Fibroblast of upper back skin (primary cell): Measurements from ENCODE around the gene ANKHD1.

ENCODE experiments used
- DNase-seq: peaks from one replicate; pipeline ENCODE4 v3.0.0-alpha.2; 2013

Gene ANKHD1, protein sequence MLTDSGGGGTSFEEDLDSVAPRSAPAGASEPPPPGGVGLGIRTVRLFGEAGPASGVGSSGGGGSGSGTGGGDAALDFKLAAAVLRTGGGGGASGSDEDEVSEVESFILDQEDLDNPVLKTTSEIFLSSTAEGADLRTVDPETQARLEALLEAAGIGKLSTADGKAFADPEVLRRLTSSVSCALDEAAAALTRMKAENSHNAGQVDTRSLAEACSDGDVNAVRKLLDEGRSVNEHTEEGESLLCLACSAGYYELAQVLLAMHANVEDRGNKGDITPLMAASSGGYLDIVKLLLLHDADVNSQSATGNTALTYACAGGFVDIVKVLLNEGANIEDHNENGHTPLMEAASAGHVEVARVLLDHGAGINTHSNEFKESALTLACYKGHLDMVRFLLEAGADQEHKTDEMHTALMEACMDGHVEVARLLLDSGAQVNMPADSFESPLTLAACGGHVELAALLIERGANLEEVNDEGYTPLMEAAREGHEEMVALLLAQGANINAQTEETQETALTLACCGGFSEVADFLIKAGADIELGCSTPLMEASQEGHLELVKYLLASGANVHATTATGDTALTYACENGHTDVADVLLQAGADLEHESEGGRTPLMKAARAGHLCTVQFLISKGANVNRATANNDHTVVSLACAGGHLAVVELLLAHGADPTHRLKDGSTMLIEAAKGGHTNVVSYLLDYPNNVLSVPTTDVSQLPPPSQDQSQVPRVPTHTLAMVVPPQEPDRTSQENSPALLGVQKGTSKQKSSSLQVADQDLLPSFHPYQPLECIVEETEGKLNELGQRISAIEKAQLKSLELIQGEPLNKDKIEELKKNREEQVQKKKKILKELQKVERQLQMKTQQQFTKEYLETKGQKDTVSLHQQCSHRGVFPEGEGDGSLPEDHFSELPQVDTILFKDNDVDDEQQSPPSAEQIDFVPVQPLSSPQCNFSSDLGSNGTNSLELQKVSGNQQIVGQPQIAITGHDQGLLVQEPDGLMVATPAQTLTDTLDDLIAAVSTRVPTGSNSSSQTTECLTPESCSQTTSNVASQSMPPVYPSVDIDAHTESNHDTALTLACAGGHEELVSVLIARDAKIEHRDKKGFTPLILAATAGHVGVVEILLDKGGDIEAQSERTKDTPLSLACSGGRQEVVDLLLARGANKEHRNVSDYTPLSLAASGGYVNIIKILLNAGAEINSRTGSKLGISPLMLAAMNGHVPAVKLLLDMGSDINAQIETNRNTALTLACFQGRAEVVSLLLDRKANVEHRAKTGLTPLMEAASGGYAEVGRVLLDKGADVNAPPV (N-terminal part only)

DNA sequence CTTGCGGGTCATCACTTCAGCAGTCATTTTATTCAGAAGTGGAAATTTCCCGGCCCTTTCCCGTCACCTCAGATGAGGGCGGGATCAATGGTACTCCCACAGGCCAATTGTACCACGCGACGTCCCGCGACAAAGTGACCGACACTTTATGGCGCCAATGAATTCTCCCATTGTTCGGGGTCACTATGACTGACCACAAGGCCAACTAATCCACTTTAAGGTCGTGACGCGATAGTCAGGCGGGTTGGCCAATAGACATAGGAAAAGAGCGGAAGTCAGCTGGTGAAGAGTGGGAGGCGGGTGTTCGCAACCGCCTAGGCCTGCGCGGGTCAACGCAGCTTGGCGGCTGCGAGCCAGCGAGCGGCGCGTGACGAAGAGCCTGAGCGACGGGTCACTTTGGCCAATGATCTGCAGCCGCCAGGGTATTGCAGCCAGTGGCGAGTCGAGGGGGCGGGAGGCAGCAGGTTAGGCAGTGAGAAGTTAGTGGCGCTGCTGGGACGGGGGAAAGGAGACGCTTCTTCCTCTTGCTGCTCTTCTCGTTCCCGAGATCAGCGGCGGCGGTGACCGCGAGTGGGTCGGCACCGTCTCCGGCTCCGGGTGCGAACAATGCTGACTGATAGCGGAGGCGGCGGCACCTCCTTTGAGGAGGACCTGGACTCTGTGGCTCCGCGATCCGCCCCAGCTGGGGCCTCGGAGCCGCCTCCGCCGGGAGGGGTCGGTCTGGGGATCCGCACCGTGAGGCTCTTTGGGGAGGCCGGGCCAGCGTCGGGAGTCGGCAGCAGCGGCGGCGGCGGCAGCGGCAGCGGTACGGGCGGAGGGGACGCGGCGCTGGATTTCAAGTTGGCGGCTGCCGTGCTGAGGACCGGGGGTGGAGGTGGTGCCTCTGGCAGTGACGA lies at the start of gene ANKHD1:
ANKHD1 (plus strand) TSS at position 472 of the 896 bp plus-strand sequence; CDS start at position 607, 135 bp downstream.
- DNase-seq: peak; percentile 100

DNA sequence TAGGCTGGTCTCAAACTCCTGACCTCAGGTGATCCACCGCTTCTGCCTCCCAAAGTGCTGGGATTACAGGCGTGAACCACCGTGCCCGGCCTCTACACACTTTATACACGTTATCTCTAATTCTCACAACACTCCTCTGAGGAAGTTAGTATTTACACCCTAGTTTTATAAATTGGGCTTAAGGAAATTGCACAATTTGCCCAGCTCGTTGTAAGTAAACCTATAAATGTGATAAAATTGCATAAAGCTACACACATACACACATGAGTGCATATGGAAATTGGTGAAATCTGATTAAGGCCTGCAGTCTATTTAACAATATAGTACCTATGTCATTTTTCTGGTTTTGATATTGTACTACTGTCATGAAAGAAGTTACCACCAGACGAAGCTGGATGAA lies 46.1 kb upstream of the ANKHD1 start:
- no peak for DNase-seq

DNA sequence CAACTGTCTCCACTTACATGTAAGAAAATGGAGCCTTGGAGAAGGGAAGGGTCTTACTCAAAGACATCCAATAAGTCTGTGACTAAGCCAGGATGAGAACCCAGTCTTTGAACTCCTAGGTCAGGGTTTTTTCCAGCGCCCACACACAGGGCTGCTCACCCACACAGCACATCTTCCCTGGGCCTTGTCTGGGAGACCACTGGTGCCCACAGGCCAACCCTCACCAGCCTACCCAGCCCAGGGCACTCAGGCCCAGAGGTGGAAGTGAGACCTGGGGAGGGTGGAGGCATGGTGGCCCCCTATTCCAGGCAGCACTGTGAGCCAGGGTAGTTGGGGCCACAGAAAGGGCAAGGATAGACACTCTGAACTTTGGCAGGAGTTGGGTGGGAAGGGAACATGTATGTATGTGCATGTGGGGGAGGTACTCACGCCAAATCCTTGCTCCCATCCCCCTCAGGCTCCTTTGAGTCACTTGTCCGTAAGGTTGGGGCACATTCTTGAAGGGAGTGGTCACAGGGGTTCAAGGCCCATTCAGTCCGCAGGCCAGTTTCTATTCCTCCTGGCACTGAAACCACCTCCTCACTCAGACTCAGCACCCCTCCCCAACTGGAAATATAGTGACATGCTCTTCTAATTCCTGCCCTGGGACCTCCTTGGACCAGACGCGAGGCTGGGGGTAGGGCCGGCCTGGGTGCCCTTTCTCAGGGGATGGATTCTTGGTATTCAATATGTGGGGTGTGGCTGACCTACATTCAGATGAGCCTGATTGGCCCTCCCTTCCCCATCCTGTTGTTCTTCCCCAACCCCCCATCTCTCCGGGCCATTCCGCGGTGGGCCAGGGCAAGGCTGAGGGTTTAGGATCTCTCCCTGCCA lies 44.5 kb upstream of the ANKHD1 start:
- DNase-seq: no peak

DNA sequence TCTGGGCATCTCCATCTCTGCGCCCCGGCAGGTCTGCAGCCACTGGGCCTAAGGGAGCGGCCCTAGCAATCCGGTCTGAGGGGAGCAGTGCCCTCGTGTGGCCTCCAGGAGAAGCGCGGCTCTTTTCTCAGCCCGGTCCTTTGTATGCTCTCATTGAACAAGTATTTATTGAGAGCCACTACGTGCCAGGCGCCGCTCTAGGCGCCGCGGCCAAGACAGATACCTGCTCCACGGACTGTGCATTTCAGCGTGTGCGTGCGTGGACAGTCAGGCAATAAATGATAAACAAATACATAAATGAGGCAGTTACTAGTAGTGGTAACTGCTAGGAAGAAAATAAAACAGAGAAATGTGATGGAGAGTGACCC lies 43.9 kb upstream of the ANKHD1 start:
- DNase-seq: peak; percentile 83

DNA sequence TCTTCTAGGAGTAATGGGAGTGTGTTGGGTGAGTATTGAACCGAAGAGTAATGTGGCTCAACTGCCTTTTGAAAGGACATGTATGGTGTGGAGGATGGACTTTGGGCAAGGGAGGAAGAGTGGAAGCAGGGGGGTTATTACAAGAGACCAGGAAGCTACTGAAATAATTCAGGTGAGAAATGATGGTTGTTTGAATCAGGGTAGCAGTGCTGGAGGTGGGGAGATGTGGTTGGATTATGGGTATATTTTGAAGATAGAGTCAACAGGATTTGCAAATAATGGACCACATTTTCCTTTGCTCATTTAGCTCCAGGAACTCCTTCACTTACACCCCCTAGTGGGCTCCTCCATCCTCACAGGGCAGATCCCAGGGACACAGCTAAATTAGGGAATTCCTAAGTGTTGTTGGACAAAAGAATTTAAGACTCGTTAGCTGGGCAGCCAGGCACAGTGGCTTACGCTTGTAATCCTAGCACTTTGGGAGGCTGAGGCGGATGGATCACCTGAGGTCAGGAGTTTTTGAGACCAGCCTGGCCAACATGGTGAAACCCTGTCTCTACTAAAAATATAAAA lies 42.8 kb upstream of the ANKHD1 start:
- DNase-seq: peak; percentile 41

DNA sequence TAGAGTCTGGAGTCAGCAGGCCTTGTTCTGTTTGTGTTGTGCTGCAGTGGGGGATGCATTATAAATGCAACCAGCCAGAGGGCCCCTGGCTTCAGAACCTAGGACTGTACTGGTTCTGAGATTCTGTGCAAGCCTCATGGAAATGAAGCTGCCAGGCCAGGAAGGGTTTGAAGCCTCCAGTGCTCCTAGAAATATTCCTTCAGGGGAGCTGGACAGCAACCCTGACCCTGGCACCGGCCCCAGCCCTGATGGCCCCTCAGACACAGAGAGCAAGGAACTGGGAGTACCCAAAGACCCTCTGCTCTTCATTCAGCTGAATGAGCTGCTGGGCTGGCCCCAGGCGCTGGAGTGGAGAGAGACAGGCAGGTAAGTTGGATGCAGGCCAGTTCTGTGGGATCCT lies 41.5 kb upstream of the ANKHD1 start, which contains the start of gene SLC4A9:
SLC4A9 (plus strand) TSS at position 94 of the 400 bp plus-strand sequence; CDS start at position 137, 43 bp downstream.
- no peak for DNase-seq

DNA sequence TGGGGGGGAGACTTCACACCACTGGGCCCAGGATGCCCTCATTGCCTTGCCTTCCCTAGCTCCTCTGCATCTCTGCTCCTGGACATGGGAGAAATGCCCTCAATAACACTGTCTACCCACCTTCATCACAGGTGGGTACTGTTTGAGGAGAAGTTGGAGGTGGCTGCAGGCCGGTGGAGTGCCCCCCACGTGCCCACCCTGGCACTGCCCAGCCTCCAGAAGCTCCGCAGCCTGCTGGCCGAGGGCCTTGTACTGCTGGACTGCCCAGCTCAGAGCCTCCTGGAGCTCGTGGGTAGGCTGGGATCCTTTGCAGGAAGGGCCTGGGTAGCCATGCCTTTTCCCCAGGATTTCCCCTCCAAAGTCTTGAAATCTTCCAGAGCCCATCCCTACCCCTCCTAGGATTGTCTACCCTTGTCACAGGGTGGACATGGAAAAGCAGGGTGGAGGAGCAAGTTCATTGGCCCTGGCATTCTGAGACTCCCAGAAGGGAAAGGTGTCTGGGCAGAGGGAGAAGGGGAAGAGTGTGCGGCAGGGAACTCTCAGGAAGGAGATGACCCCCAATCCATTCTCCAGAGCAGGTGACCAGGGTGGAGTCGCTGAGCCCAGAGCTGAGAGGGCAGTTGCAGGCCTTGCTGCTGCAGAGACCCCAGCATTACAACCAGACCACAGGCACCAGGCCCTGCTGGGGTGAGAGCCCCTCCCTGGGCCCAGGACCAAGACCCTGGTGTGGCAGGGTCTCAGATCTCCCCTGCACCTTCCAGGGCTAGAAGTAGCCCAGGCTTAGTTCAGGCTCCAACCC lies 40.8 kb upstream of the ANKHD1 start:
- no peak for DNase-seq

DNA sequence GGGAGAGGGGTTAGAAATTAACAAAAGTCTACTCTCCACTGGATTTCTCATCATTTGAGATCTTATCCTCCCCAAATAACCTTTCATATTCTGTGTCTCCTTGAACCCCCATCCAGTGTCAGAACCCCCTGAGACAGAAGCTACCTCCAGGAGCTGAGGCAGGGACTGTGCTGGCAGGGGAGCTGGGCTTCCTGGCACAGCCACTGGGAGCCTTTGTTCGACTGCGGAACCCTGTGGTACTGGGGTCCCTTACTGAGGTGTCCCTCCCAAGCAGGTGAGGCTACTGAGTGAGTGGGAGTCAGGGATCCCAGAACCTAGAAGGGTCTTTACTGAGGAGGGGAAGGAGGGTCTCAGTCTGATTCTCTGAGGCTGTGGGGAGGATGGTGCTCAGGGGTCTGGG lies 39.7 kb upstream of the ANKHD1 start:
- no peak for DNase-seq

DNA sequence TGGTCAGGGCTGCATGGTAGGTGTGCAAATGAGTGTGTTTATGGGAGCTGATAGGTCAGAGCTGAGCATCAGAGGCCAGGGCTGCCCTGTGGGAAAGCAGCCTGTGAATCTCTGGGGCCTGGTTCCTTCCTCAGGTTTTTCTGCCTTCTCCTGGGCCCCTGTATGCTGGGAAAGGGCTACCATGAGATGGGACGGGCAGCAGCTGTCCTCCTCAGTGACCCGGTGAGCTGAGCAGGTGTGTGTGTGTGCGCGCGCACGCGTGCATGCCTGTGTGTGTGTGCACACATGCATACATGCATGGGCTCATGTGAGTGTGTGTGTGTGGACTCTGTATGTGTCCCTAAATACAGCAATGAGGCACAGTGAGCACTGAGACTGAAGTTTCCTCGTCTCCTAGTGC lies 39.3 kb upstream of the ANKHD1 start:
- DNase-seq: no peak

DNA sequence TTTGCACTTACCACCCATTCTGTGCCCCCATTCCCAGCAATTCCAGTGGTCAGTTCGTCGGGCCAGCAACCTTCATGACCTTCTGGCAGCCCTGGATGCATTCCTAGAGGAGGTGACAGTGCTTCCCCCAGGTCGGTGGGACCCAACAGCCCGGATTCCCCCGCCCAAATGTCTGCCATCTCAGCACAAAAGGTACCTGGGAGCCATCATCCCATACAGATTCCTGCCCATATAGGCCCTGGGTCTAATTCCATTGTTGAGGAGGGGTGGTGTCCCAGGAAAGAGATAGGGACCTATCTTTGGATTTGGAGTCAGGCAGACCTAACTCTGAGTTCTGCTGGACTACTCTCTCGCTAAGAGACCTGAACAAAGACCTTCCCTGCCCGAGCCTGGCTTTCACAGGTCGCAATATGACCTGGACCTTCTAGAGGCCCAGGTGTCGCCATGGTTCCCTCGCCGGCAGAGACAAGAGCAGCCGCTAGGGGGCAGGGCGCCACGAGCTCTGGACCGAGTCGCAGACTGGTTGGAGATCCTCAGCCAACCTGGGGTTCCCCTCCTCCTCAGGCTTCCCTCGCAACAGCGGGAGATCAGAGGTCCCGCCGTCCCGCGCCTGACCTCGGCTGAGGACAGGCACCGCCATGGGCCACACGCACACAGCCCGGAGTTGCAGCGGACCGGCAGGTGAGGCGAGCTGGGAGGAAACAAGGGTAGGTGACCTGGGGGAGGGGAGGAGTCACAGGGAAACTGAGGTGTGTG lies 38.6 kb upstream of the ANKHD1 start:
- DNase-seq: peak; percentile 52

DNA sequence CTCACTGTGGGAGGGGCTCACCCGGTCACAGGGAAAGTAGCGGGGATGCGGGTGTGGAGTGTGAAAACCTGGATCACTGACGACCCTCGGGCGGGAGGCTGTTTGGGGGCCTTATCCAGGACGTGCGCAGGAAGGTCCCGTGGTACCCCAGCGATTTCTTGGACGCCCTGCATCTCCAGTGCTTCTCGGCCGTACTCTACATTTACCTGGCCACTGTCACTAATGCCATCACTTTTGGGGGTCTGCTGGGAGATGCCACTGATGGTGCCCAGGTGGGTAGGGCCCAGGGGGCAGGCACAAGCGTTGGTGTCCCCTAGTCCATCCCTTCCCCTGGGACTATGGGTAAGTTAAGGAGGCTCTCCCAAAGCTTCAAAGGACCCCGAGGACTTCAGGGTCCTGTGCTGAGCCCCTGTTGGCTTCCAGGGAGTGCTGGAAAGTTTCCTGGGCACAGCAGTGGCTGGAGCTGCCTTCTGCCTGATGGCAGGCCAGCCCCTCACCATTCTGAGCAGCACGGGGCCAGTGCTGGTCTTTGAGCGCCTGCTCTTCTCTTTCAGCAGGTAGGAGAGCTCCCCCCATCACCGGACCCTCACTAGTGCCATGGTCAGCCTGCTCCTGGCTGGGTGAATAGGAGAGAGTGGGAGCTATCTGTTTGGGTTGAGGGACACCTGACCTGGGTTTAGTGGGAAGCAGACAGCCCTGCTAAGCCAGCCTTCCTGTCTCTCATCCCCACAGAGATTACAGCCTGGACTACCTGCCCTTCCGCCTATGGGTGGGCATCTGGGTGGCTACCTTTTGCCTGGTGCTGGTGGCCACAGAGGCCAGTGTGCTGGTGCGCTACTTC lies 37.8 kb upstream of the ANKHD1 start:
- DNase-seq: no peak

DNA sequence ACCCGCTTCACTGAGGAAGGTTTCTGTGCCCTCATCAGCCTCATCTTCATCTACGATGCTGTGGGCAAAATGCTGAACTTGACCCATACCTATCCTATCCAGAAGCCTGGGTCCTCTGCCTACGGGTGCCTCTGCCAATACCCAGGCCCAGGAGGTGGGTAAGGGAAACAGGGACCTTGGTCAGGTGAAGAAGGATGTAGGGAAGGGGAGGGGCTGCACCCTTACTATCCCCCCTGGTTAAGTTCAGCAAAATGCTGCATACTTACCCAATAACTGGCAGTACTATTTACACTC lies 37.2 kb upstream of the ANKHD1 start:
- DNase-seq: no peak

DNA sequence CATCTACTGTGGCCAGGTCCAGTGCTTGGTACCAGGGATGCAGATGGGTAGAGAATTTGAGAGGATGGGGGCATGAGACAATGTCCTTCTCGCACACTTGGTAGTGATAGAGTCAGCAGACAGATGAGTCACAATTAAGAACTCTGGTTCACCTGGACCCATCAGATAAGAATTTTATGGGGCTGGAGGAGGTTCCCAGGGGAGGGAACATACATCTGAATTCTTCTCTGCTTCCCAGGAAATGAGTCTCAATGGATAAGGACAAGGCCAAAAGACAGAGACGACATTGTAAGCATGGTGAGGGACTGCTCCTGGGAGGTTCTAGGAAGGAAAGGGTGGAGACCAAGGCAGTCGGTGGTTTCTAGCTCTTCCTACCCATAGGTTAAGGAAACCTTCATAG lies 36.4 kb upstream of the ANKHD1 start:
- no peak for DNase-seq

DNA sequence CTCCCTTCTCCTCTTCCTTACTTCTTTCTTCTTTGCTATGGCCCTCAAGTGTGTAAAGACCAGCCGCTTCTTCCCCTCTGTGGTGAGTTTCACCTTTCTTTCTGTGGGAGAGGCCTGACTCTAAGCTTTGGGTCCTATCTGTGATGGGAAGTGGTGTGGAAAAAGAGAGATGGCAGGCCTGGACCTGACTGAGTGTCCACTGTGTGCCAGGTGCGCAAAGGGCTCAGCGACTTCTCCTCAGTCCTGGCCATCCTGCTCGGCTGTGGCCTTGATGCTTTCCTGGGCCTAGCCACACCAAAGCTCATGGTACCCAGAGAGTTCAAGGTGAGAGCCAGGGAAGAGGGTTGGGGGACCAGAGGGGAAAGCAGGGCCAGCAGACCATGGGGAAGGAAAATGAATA lies 35.7 kb upstream of the ANKHD1 start:
- DNase-seq: no peak

DNA sequence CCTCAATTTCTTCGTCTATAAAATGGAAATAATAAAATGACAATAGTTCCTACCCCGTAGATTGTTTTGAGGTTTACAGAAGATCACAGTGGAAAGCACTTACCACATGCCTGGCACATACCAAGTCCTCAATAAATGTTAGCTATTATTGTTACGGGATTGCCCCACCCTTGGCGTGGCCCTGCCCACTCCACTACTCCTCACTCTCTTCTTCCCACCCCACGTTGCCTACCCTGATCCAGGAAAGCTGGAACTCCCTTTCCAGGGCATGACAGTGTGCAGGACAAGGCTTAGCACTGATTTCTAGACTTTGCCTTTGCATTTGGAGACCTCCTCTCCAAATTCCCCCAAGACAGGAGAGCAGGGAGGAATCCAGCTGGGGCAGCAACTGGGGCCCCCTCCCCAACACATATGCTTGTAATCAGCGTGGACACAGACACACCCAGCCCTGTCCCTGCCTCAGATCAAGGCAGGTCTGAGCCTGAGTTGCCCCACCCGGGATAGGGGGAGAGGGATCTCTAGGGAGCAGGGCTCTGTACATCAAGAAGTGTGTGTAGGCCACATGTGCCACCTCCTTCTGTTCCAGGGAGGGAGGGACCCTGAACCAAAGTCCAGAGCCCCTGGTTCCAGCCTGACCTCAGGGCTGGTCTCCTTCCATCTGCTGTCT lies 34.9 kb upstream of the ANKHD1 start:
- DNase-seq: no peak

DNA sequence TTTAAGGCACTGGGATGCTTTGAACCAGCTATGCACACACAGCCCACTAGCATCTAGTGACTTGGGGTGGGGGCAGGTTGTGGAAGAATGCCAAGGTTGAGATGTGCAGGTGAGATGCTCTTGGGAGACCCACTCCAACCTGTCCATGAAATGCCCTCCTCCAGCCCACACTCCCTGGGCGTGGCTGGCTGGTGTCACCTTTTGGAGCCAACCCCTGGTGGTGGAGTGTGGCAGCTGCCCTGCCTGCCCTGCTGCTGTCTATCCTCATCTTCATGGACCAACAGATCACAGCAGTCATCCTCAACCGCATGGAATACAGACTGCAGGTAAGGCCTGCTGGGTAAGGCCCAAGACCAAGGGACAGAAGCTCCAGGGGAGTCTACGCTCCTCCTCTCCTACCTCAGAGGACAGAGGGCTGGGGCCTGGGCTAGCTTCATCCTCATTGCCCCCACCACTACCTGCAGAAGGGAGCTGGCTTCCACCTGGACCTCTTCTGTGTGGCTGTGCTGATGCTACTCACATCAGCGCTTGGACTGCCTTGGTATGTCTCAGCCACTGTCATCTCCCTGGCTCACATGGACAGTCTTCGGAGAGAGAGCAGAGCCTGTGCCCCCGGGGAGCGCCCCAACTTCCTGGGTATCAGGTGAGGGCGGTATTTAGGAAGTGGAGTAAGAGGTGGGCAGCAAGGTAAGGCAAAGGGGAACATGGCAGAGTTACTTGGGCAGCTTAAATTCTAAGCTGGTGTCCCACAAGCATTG lies 34.2 kb upstream of the ANKHD1 start:
- no peak for DNase-seq
